Peyer's patch (tissue), 4 donors: Measurements from ENCODE around the gene PTPRM. TPM values are rescaled to one million over a fixed set of nuclear protein-coding genes. Genes with fewer than 3 reads are reported as not detected.

Source experiments
- DNase-seq, 3 donors: peaks; one replicate each; pipeline ENCODE4 v3.0.0-alpha.2; 2017 to 2019
- H3K27ac ChIP-seq, 4 donors: fragments of 200-600 bp; sonication (generic); one replicate each; pipeline ENCODE4 v1.5.1; 2016 to 2019
- H3K27me3 ChIP-seq, 2 donors: fragments of 200-600 bp; sonication (generic); one replicate each; pipeline ENCODE4 v1.5.1; 2019
- H3K36me3 ChIP-seq, 3 donors: fragments of 200-600 bp; sonication (generic); one replicate each; pipeline ENCODE4 v1.5.1; 2016 to 2019
- H3K4me1 ChIP-seq, 4 donors: fragments of 200-600 bp; sonication (generic); one replicate each; pipeline ENCODE4 v1.5.1; 2016 to 2019
- H3K4me3 ChIP-seq, 4 donors: fragments of 200-600 bp; sonication (generic); 1 replicate in 3 of 4; 2 replicates in 1 of 4; pipeline ENCODE4 v1.5.1; 2016 to 2019; ENCODE audit warnings: mild to moderate bottlenecking in 1 of 4
- H3K9me3 ChIP-seq, 4 donors: fragments of 200-600 bp; sonication (generic); one replicate each; pipeline ENCODE4 v1.5.1; 2016 to 2019; ENCODE audit warnings: mild to moderate bottlenecking in 1 of 4
- POLR2A ChIP-seq, 2 donors: fragments of 450-650 bp; IDR thresholded peaks; one replicate each; pipeline ENCODE4 v1.5.1; 2017; ENCODE audit warnings: antibody characterized with exemption in 2 of 2, mild to moderate bottlenecking in 2 of 2, moderate library complexity in 2 of 2
- total RNA-seq, 4 donors: library from RNA; depleted of rRNA; stranded (reverse); fragments of >200 nt; gene quantifications; one replicate each; pipeline ENCODE4 v1.1.0, GENCODE V29; 2016
- TF ChIP-seq, protein P1 (sequence below), 6 experiments: fragments of 450-650 bp in 4 of 6; fragments of 200-600 bp in 2 of 6; sonication (generic) in 1 of 6; IDR thresholded peaks; one replicate each; pipeline ENCODE4 v1.5.1; 2017 to 2019; ENCODE audit warnings: antibody characterized with exemption in 6 of 6, mild to moderate bottlenecking in 3 of 6, moderate library complexity in 1 of 6

The PTPRM gene
- total RNA-seq, 4 donors from 2014 or later = 39.6 to 211 (median 80.3) TPM

DNA sequence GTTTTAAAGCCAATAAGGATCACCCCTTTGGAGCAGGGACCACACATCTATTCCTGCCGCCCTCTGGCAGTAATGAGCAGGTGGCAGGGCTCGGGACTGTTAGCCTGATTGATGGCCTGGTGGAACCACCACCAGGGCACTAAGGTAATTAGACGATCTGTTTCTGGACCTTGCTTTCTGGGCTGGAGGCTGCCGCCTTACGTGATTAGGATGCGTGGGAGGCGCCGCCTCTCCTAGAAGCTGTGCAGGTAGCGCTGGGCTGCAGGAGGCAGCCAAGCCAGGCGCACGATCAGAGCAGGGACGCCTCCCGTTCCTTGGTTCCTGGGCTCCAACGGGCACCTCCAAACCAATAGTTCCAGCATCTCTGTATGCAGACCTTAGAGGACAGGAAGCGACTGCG is 799.5 kb downstream of the PTPRM start:
- Histone ChIP-seq H3K9me3 (no peaks in the 10 kb centered on the region), H3K4me1 (peaks cover 0 to 6% (median 0%) of the 10 kb centered on the region in 4 donors), H3K27ac (no peak overlapping the region), H3K4me3 (no peak overlapping the region), H3K27me3 (no peaks in the 10 kb centered on the region), H3K36me3 (no peaks in the 10 kb centered on the region)
- TF ChIP-seq POLR2A (IDR thresholded peaks at IDR 0.05) = no peak
- TF ChIP-seq, protein P1, sequence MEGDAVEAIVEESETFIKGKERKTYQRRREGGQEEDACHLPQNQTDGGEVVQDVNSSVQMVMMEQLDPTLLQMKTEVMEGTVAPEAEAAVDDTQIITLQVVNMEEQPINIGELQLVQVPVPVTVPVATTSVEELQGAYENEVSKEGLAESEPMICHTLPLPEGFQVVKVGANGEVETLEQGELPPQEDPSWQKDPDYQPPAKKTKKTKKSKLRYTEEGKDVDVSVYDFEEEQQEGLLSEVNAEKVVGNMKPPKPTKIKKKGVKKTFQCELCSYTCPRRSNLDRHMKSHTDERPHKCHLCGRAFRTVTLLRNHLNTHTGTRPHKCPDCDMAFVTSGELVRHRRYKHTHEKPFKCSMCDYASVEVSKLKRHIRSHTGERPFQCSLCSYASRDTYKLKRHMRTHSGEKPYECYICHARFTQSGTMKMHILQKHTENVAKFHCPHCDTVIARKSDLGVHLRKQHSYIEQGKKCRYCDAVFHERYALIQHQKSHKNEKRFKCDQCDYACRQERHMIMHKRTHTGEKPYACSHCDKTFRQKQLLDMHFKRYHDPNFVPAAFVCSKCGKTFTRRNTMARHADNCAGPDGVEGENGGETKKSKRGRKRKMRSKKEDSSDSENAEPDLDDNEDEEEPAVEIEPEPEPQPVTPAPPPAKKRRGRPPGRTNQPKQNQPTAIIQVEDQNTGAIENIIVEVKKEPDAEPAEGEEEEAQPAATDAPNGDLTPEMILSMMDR (IDR thresholded peaks at IDR 0.05) = no peak
- no peak for DNase-seq

GRCh38 chr18:8367217-8367988 is 800.3 kb downstream of the PTPRM start:
- peaks cover 0 to 6% (median 0%) of the 10 kb centered on the region in 4 donors for H3K4me1 ChIP-seq
- no peaks in the 10 kb centered on the region for H3K36me3 ChIP-seq
- H3K4me3 ChIP-seq = peak overlapping the region in 2 of 4 donors; percentile 30 to 45
- no peaks in the 10 kb centered on the region for H3K27me3 ChIP-seq
- H3K27ac ChIP-seq = no peak overlapping the region
- DNase-seq = peak in 1 of 3 donors; percentile 64
- no peaks in the 10 kb centered on the region for H3K9me3 ChIP-seq
- TF ChIP-seq POLR2A (IDR thresholded peaks at IDR 0.05) = no peak
- TF ChIP-seq, protein P1 (IDR thresholded peaks at IDR 0.05) = peak in 4 of 6 experiments; percentile 26 to 33 (median 30)

GRCh38 chr18:8368512-8369217 is 801.5 kb downstream of the PTPRM start:
- H3K9me3 ChIP-seq = no peaks in the 10 kb centered on the region
- H3K27ac ChIP-seq = no peak overlapping the region
- H3K27me3 ChIP-seq = no peaks in the 10 kb centered on the region
- H3K36me3 ChIP-seq = no peaks in the 10 kb centered on the region
- TF ChIP-seq, protein P1 (IDR thresholded peaks at IDR 0.05) = no peak
- TF ChIP-seq POLR2A (IDR thresholded peaks at IDR 0.05) = no peak
- no peak for DNase-seq
- H3K4me1 ChIP-seq = peaks cover 0 to 6% (median 0%) of the 10 kb centered on the region in 4 donors
- no peak overlapping the region for H3K4me3 ChIP-seq

- no peak for TF ChIP-seq POLR2A (IDR thresholded peaks at IDR 0.05)
- TF ChIP-seq, protein P1 (IDR thresholded peaks at IDR 0.05) = no peak
Observed at GRCh38 chr18:8373486-8373885, 806.4 kb downstream of the PTPRM start.

GRCh38 chr18:8374676-8375075 is 807.6 kb downstream of the PTPRM start:
- Histone ChIP-seq H3K27ac (no peak overlapping the region), H3K9me3 (no peaks in the 10 kb centered on the region), H3K27me3 (no peaks in the 10 kb centered on the region), H3K4me1 (no peaks in the 10 kb centered on the region), H3K4me3 (no peak overlapping the region), H3K36me3 (peaks cover 0 to 13% (median 0%) of the 10 kb centered on the region in 3 donors)
- TF ChIP-seq, protein P1 (IDR thresholded peaks at IDR 0.05) = no peak
- TF ChIP-seq POLR2A (IDR thresholded peaks at IDR 0.05) = no peak
- no peak for DNase-seq

More at GRCh38 chr18:8373486-8373885, 806.4 kb downstream of the PTPRM start:
- Histone ChIP-seq H3K9me3 (no peaks in the 10 kb centered on the region), H3K4me3 (no peak overlapping the region), H3K27me3 (no peaks in the 10 kb centered on the region), H3K36me3 (peaks cover 0 to 3% (median 0%) of the 10 kb centered on the region in 3 donors), H3K27ac (no peak overlapping the region), H3K4me1 (no peaks in the 10 kb centered on the region)
- no peak for DNase-seq
